SU-DHL-6 (cell line): ENCODE data around the gene ALKBH2.

Experiments
- CTCF ChIP-seq: fragments of 200-600 bp; sonication (generic); IDR thresholded peaks from one replicate; pipeline ENCODE4 v1.5.1; 2017; ENCODE audit warnings: antibody characterized with exemption, mild to moderate bottlenecking, low read length, moderate library complexity; ENCODE audit not compliant: insufficient read depth, poor library complexity, severe bottlenecking
- EZH2phosphoT487 ChIP-seq: fragments of 200-600 bp; sonication (generic), shearing (Covaris generic); conservative IDR thresholded peaks from 2 replicates; pipeline ENCODE4 v1.6.1; 2018; ENCODE audit warnings: mild to moderate bottlenecking, antibody characterized with exemption, low read length, moderate library complexity, mixed read lengths

DNA sequence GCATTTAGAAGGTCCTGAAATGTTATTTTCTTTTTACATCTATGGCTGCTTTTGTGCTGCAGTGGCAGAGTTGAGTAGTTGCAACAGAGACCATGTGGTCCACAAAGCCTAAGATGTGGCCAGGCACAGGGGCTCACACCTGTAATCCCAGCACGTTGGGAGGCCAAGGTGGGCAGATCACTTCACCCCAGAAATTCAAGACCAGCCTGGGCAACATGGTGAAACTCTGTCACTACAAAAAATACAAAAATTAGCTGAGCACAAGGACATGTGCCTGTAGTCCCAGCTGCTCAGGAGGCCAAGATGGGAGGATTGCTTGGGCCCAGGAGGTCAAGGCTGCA is 27.4 kb downstream of the ALKBH2 start:
- TF ChIP-seq CTCF (no peak), EZH2phosphoT487 (no peak)
